AG09309 (cell line): ENCODE measurements around the gene STOX1.
"Not testable (repeated sequence)": the region's sequence is repeated elsewhere in the genome, so short reads cannot be mapped to it uniquely, and the experiment has no call there.

ENCODE experiments used
- DNase-seq: peaks from one replicate; pipeline ENCODE4 v3.0.0-alpha.2; 2010; ENCODE audit warnings: low read depth
- H3K4me3 ChIP-seq: 2 replicates; pipeline ENCODE4 v1.5.1; 2011; ENCODE audit warnings: mild to moderate bottlenecking, low read depth, low read length, moderate library complexity; ENCODE audit not compliant: control insufficient read depth
- TF ChIP-seq, protein P1 (sequence below): IDR thresholded peaks from 2 replicates; pipeline ENCODE4 v1.5.1; 2011; ENCODE audit warnings: mild to moderate bottlenecking, low read depth, low read length, inconsistent platforms; ENCODE audit not compliant: insufficient read depth, control insufficient read depth; ENCODE audit errors: missing control alignments

The STOX1 gene

DNA sequence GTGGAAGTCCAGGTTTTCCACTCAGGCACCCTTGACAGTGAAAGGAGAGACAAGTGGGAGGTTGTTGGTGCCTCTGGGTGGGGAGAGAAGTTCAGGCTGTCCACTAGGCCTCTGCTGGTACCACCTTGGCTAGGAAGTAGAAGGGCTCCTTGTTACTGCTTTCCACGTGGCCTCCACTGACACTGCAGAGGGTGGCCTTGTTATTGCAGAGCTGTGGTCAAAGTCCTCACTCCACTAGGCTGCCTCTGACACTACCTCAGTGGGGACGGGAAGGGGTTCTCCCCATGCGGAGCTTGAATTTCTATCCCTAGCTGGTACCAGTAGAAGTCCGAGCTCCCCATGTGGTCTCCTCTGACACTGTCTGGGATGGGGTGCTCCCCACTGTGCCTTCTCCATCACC, 14.9 kb upstream of the STOX1 start:
- TF ChIP-seq, protein P1, sequence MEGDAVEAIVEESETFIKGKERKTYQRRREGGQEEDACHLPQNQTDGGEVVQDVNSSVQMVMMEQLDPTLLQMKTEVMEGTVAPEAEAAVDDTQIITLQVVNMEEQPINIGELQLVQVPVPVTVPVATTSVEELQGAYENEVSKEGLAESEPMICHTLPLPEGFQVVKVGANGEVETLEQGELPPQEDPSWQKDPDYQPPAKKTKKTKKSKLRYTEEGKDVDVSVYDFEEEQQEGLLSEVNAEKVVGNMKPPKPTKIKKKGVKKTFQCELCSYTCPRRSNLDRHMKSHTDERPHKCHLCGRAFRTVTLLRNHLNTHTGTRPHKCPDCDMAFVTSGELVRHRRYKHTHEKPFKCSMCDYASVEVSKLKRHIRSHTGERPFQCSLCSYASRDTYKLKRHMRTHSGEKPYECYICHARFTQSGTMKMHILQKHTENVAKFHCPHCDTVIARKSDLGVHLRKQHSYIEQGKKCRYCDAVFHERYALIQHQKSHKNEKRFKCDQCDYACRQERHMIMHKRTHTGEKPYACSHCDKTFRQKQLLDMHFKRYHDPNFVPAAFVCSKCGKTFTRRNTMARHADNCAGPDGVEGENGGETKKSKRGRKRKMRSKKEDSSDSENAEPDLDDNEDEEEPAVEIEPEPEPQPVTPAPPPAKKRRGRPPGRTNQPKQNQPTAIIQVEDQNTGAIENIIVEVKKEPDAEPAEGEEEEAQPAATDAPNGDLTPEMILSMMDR = no peak
- no peak for DNase-seq
- no peak overlapping the region for H3K4me3 ChIP-seq

- H3K4me3 ChIP-seq = no peak overlapping the region
- no peak for DNase-seq
- TF ChIP-seq, protein P1 = no peak
These were observed 13.8 kb upstream of the STOX1 start for GRCh38 chr10:68813559-68813958.

- H3K4me3 ChIP-seq = no peak overlapping the region
- TF ChIP-seq, protein P1 = no peak
- DNase-seq = no peak
These were observed 10.4 kb upstream of the STOX1 start for GRCh38 chr10:68816796-68817412.

DNA sequence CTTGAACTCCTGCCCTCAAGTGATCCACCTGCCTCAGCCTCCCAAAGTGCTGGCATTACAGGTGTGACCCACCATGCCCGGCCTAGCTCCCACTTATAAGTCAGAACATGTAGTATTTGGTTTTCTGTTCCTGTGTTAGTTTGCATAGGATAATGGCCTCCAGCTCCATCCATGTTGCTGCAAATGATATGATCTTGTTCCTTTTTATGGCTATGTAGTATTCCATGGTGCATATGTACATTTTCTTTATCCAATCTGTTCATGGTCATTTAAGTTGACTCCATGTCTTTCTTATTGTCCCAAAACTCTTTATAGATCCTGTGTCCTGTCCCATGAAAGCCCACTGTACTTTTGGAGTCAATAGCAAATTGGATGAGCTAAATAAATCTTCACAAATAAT, 7.0 kb upstream of the STOX1 start:
- not testable (repeated sequence) for H3K4me3 ChIP-seq, DNase-seq

- not testable (repeated sequence) for H3K4me3 ChIP-seq, DNase-seq
These were observed 4.7 kb upstream of the STOX1 start for GRCh38 chr10:68822626-68823025.

- not testable (repeated sequence) for DNase-seq, H3K4me3 ChIP-seq
These were observed 245 bp downstream of the STOX1 start for GRCh38 chr10:68827592-68827959.

DNA sequence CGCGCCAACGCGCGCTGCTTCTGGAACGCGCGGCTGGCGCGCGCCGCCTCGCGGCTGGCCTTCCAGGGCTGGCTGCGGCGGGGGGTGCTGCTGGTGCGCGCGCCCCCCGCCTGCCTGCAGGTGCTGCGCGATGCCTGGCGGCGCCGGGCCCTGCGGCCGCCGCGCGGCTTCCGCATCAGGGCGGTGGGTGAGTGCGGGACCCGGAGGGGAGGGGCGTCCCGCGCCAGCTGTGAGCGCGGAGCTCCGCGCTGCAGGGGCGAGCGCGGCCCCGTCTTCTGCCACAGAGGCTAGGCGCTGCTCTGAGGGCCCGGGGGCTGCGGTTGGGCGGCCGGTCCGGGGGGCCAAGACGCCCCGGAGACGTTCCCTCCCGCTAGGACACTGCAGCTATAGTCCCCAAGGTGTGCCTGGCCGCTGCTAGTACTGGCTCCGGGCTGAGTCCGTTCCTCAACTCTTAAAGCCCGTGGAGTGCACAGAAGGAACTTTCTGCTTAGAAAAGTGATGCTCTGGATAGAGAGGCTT, 811 bp downstream of the STOX1 start:
- not testable (repeated sequence) for H3K4me3 ChIP-seq, DNase-seq

- DNase-seq = no peak
- H3K4me3 ChIP-seq = no peak overlapping the region
- TF ChIP-seq, protein P1 = no peak
These were observed 1.5 kb downstream of the STOX1 start for GRCh38 chr10:68828833-68829232.

- TF ChIP-seq, protein P1 = no peak
- DNase-seq = no peak
- H3K4me3 ChIP-seq = no peak overlapping the region
These were observed 2.2 kb downstream of the STOX1 start for GRCh38 chr10:68829521-68829920.
